GM21526 (cell line): ENCODE results near the gene IL1RAP.
"Not testable (repeated sequence)": the region's sequence is repeated elsewhere in the genome, so short reads cannot be mapped to it uniquely, and the experiment has no call there.

Experiments
- ATAC-seq: cut with Tn5 transposase; IDR thresholded peaks from one replicate; pipeline ENCODE4 v1.9.1; 2021; ENCODE audit warnings: moderate library complexity; ENCODE audit not compliant: unreplicated experiment, low FRiP score

The IL1RAP gene

GRCh38 chr3:190506271-190506670 lies 7.6 kb upstream of the IL1RAP start:
- no peak for ATAC-seq

DNA sequence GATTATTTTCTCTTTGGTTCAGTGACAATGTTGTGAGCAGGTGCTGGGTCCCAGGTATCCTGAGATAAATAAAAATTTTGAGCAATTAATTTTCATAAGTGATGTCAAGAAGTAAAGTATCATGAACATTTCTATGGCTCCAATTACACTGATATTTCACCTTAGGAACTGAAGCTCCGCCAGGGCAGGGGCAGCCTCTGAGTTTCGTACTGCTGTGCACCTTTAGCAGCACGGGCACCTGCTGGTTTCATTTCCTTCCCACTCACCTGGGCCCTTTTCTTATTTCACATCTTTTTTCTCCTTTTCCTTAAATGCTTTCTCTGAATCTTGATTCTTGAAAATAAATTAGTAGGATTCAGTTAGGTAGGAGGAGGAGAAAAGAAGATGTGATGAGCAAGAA lies 1.2 kb upstream of the IL1RAP start:
- no peak for ATAC-seq

- peak; percentile 0 for ATAC-seq
Observed at GRCh38 chr3:190514413-190515153, 698 bp downstream of the IL1RAP start.

GRCh38 chr3:190516416-190516815 lies 2.5 kb downstream of the IL1RAP start:
- no peak for ATAC-seq

GRCh38 chr3:190517687-190518086 lies 3.8 kb downstream of the IL1RAP start:
- no peak for ATAC-seq

DNA sequence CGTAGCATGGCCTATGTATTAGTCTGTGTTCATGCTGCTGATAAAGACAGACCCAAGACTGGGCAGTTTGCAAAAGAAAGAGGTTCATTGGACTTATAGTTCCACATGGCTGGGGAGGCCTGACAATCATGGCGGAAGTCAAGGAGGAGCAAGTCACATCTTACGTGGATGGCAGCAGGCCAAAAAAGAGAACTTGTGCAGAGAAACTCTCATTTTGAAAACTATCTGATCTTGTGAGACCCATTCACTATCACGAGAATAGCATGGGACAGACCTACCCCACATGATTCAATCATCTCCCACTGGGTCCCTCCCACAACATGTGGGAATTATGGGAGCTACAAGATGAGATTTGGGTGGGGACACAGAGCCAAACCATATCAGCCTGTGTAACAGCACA lies 4.6 kb downstream of the IL1RAP start:
- not testable (repeated sequence) for ATAC-seq

- no peak for ATAC-seq
Observed at GRCh38 chr3:190519886-190520285, 6.0 kb downstream of the IL1RAP start.

DNA sequence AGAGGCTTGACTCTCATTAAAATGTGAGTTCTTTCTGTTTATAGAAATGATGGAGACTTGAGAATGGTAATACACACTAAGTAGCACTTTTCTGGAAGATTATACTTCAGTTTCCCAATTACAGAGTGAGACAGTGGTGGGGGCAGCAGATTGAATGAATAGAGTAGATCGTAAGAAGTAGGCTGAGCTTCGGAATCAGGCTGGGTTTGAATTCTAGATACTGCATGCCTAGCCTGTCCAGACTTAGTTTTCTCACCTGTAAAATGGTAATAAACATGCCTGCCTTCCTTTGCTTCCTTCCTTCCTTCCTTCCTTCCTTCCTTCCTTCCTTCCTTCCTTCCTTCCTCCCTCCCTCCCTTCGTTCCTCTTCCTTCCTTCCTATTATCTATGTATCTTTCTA lies 8.1 kb downstream of the IL1RAP start:
- no peak for ATAC-seq

- ATAC-seq: no peak
Observed at GRCh38 chr3:190522621-190523222, 8.8 kb downstream of the IL1RAP start.

- ATAC-seq: no peak
Observed at GRCh38 chr3:190524942-190525341, 11.1 kb downstream of the IL1RAP start.

DNA sequence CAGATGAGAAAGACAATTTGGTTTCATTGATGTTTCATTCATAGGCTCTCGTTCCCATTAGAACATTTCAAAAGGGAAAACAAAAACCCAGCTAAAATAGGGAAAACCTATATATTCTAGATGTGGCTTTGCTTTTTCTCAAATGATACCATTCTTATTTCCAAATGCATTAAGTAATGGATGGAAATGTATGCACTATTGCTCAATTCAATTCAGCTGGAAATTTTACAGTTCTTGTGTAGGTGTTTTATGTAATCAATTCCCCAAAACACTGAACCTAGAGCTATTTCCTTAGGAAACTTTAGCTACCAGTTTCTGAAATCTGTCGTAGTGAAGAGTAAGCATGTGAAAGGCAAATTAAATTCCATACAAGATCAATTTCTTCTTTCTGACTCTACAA lies 11.7 kb downstream of the IL1RAP start:
- ATAC-seq: no peak

- ATAC-seq: no peak
Observed at GRCh38 chr3:190526787-190527762, 13.2 kb downstream of the IL1RAP start.

DNA sequence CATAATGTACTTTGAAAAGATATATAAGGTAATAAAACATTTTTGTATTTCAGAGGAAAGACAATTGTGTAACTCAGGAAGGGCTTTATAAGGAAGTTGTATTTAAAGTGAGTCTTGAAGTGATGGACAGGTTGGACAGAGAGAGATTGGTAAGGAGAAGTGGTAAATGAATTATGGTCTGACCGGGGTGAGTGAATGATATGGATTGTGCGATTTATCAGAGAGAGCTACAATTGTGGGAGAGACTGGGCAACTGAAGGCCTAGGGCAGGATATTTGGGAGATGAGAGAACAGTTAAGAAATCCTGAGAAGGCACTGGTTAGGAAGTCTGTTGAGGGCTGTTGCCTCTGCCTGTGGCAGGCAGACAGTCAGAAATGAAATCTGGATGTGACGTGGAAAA lies 14.8 kb downstream of the IL1RAP start:
- no peak for ATAC-seq

- no peak for ATAC-seq
Observed at GRCh38 chr3:190531406-190531805, 17.5 kb downstream of the IL1RAP start.

DNA sequence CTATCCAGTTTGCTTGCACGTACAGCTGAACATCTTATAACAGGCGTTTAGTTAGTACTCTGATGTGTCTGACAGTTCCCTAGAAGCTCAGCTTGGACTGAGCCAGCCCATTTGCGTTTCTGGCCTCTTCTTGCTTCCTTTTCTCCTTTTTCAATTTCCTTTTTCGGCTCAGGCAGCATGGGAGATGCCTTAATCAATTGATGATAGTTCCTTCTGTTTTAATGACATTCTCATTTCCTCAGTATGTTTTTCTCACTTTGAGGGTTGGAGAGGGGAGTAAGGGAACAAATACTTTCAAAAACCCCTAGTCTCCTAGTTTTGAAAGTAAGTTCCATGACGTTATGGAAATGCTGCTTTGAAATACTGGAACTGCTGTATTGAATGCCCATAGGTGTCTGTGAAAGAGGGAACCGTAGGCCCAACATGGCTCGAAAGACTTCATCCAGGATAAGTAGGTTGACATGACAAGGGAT lies 18.9 kb downstream of the IL1RAP start:
- ATAC-seq: no peak

- ATAC-seq: no peak
Observed at GRCh38 chr3:190533511-190534281, 19.8 kb downstream of the IL1RAP start.

- ATAC-seq: no peak
Observed at GRCh38 chr3:190534386-190534785, 20.5 kb downstream of the IL1RAP start.

DNA sequence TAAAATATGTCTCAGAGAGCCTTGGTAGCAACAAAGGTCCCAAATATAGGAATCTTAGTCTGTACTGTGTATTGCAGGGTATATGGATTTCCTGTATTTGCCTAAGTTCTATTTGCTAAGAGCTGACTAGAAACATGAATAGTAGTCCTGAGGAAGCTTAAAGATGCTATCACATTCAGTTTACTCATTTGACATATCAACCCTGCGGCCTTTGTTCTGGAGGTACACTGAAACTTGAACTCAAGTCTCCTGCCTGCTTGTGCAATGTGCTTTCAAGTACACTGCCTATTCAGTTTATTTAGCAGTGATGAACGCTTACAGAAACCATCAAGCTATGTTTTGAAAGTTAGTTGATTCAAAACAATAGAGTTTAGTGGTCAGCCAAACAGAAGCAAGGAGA lies 21.1 kb downstream of the IL1RAP start:
- no peak for ATAC-seq

- ATAC-seq: no peak
Observed at GRCh38 chr3:190537146-190537545, 23.3 kb downstream of the IL1RAP start.

DNA sequence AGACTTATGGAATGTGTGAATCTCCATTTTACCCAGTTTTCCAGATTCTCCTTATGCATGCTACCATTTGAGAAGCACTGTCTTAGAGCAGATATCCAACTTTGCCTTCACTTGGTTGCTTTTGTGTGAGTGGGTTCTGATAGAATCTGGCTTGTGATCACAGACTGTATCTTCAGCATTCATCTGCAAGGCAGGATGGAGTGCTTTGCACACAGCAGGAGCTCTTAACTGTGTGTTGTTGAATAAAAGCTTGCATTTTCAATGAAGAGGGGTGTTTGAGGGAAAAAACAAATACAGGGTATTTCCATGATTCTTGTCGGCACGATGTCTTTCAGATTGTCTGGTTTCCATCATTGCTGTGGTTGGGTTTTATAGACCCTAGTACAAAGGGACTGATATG lies 24.4 kb downstream of the IL1RAP start:
- ATAC-seq: no peak
